HepG2 (cell line): ENCODE data around the gene CDCP2.

Experiments used
- NFIC ChIP-seq: IDR thresholded peaks from 2 replicates; pipeline ENCODE4 v1.6.1; 2012; ENCODE audit warnings: mild to moderate bottlenecking, low read length, inconsistent platforms
- ZNF777 ChIP-seq: sonication (generic); formaldehyde crosslinking; IDR thresholded peaks from 2 replicates; pipeline ENCODE4 v1.4.0; 2020; ENCODE audit warnings: missing genetic modification reagents
- ZNF782 ChIP-seq: sonication (generic); formaldehyde crosslinking; IDR thresholded peaks from 2 replicates; pipeline ENCODE4 v1.4.0; 2020; ENCODE audit warnings: missing genetic modification reagents, mild to moderate bottlenecking, borderline replicate concordance

- no peak for TF ChIP-seq ZNF782 (CRISPR knock-in tag)
- no peak for TF ChIP-seq ZNF777 (CRISPR knock-in tag)
- TF ChIP-seq NFIC, result no peak
These were observed 68.0 kb downstream of the CDCP2 start for GRCh38 chr1:54084794-54085193.
